ENCODE results near the gene ROPN1B.
"Not testable (repeated sequence)": the region's sequence is repeated elsewhere in the genome, so short reads cannot be mapped to it uniquely, and the experiment has no call there.

The ROPN1B gene

GRCh38 chr3:125960066-125960424 is 8.9 kb upstream of the ROPN1B start:
- no peak for TF ChIP-seq CTCF (IDR thresholded peaks at IDR 0.05; ENCODE audit: insufficient read depth, missing control alignments)
- no peak for FAIRE-seq
- DNase-seq (ENCODE audit: insufficient read length, low spot score) = no peak

- no peak for DNase-seq (ENCODE audit: insufficient read length, low spot score)
- no peak for TF ChIP-seq CTCF (IDR thresholded peaks at IDR 0.05; ENCODE audit: insufficient read depth, missing control alignments)
- no peak for FAIRE-seq
Measured at GRCh38 chr3:125960456-125961288, 8.3 kb upstream of the ROPN1B start.

DNA sequence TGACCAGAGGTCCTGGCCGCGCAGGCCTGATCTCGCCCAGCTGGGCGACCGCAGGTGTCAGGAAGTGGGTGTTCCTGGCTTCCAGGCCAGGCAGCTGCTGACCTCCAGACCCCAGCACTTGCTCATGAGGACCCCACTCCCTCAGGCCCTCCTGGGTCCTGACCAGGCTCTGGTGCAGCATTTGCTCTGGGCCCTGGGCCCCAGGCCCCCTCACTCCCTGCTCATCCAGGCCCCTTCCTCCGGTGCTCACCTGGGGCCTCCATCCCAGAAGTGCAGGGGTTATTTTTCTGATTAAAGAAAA is 7.7 kb upstream of the ROPN1B start:
- DNase-seq (ENCODE audit: insufficient read length, low spot score) (no peak), FAIRE-seq (no peak)
- no peak for TF ChIP-seq CTCF (IDR thresholded peaks at IDR 0.05; ENCODE audit: insufficient read depth, missing control alignments)

- not testable (repeated sequence) for DNase-seq (ENCODE audit: insufficient read length, low spot score); FAIRE-seq
Measured at GRCh38 chr3:125963834-125964233, 5.1 kb upstream of the ROPN1B start.

- DNase-seq (ENCODE audit: insufficient read length, low spot score) (no peak), FAIRE-seq (no peak)
- TF ChIP-seq CTCF (IDR thresholded peaks at IDR 0.05; ENCODE audit: insufficient read depth, missing control alignments) = no peak
Measured at GRCh38 chr3:125965505-125965904, 3.5 kb upstream of the ROPN1B start.

DNA sequence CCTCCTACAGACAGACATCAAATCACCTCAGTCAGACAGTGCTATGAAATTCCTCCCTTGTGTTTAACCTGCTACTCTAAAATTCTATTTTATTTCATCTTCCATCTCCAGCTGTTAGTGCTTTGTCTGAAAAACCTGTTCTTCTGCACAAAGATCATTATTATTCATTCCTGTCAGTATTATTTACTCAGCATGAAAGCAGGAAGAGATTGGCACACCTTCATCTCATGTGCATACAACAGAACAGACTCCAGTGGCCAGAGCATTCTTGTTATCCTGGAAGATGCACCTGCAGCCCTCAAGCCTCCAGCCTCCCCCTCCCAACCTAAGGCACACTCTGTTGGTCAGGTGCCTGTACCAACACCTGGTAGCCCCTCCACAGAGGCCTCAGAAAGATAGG is 1.8 kb upstream of the ROPN1B start:
- DNase-seq (ENCODE audit: insufficient read length, low spot score) (no peak), FAIRE-seq (no peak)
- no peak for TF ChIP-seq CTCF (IDR thresholded peaks at IDR 0.05; ENCODE audit: insufficient read depth, missing control alignments)

DNA sequence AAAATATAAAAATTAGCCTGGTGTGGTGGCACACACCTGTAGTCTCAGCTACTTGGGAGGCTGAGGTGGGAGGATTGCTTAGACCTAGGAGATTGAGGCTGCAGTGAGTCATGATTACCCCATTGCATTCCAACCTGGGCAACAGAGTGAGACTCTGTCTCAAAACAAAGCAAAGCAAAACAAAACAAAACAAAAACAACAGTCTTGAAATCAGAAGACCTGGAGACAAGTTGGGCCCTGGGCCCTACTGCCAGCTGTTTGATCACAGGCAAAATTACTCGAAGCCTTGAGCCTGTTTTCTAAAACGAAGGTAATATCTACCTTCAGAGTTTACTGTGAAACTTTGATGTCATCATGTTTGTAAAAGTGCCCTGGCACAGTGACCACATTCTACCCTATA is 857 bp upstream of the ROPN1B start:
- not testable (repeated sequence) for DNase-seq (ENCODE audit: insufficient read length, low spot score)
- FAIRE-seq = peak; percentile 85

- DNase-seq (ENCODE audit: insufficient read length, low spot score); FAIRE-seq: not testable (repeated sequence)
- peak; percentile 57 for TF ChIP-seq CTCF (IDR thresholded peaks at IDR 0.05; ENCODE audit: insufficient read depth, missing control alignments)
Measured at GRCh38 chr3:125971997-125972944, 3.3 kb downstream of the ROPN1B start.

DNA sequence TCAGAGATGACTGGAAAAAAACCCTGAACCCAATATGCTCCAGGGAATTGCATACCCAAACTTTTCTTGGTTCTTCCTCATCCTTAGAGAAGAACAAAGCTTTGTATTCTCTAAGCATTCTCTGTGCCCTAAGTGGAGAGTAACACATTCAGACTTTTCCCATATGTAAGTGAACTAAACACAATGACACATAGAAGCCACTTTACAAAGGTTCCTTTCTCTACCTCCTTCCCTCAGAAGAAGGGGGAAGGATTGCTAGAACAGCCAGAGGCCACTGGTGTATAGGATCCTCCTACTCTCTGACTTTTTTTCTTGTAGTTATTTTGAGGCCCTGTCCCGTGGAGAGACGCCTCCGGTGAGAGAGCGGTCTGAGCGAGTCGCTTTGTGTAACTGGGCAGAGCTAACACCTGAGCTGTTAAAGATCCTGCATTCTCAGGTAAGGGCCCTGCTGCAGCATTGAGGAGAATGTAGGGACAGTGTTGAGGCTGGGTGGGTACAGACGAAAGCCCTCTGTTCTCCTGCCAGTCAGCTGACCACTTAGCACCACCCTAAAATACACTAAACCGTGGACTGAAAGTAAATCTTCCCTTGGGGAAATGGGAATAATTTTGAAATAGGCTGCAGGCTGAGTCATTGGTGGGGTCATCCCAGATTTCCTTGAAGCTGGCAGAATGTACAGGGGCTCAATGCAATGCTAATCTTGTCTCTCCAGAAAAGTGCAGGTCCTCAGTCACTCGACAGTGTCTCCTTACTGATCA is 6.4 kb downstream of the ROPN1B start:
- DNase-seq (ENCODE audit: insufficient read length, low spot score) = not testable (repeated sequence)

GRCh38 chr3:125976003-125976390 is 7.0 kb downstream of the ROPN1B start:
- not testable (repeated sequence) for DNase-seq (ENCODE audit: insufficient read length, low spot score); FAIRE-seq

More for the DNA sequence above, 6.4 kb downstream of the ROPN1B start:
- FAIRE-seq = not testable (repeated sequence)

- FAIRE-seq; DNase-seq (ENCODE audit: insufficient read length, low spot score): not testable (repeated sequence)
Measured at GRCh38 chr3:125977104-125977503, 8.1 kb downstream of the ROPN1B start.

All from D721Med (cell line).